Mesothelial cell of epicardium (in vitro differentiated cells): ENCODE measurements around the gene CPXM2. TPM values are rescaled to one million over a fixed set of nuclear protein-coding genes. Genes with fewer than 3 reads are reported as not detected.
A peak's percentile ranks its signal among the peaks of the same experiment; 100 is the strongest.

Source experiments
- DNase-seq, 2 experiments: peaks; one replicate each; pipeline ENCODE4 v3.0.0; 2021; ENCODE audit warnings: low spot score in 2 of 2; ENCODE audit not compliant: unreplicated experiment in 2 of 2
- H3K27ac Mint-ChIP-seq: 2 replicates; pipeline ENCODE4 v1.8.0; 2021; ENCODE audit warnings: mixed read lengths
- H3K27me3 Mint-ChIP-seq: 2 replicates; pipeline ENCODE4 v1.8.0; 2021; ENCODE audit warnings: low read depth, mixed read lengths
- H3K36me3 Mint-ChIP-seq: 2 replicates; pipeline ENCODE4 v1.8.0; 2021; ENCODE audit warnings: mixed read lengths
- H3K4me1 Mint-ChIP-seq: 2 replicates; pipeline ENCODE4 v1.8.0; 2021; ENCODE audit warnings: mixed read lengths
- H3K4me3 Mint-ChIP-seq: 2 replicates; pipeline ENCODE4 v1.8.0; 2021; ENCODE audit warnings: mild to moderate bottlenecking, moderate library complexity, mixed read lengths
- H3K9me3 Mint-ChIP-seq: 2 replicates; pipeline ENCODE4 v1.8.0; 2021; ENCODE audit warnings: mixed read lengths
- total RNA-seq: library from RNA; stranded (reverse); gene quantifications from 3 replicates; pipeline ENCODE4 v1.2.1, GENCODE V29; 2021
- TF ChIP-seq, protein P1 (sequence below): fragments of 200-600 bp; sonication (generic); IDR thresholded peaks from one replicate; pipeline ENCODE4 v1.5.0; 2021; ENCODE audit warnings: antibody characterized with exemption; ENCODE audit not compliant: unreplicated experiment

Gene CPXM2
- total RNA-seq, 1 donor from 2014 or later: 0.92 TPM

DNA sequence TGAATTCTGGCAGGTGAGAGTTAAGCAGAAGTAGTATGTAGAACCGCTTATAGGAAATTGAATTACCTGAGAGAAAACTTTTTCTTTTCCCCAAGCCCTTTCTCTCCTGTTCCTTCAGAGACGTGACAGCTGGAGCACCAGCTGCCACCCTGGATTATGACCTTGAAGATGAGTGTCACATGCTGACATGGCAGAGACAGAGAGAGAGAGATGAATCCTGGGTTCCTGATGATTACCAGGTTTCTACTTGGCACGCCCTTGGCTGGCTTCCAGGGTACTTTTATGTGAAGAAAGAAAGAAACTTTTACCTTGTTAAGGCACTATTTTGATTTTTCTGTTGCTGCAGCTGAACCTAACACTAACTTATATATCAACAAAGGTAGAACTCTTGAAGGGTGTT lies 125.6 kb downstream of the CPXM2 start:
- no peak overlapping the region for H3K27ac Mint-ChIP-seq
- DNase-seq: no peak
- H3K36me3 Mint-ChIP-seq: no peaks in the 10 kb centered on the region
- H3K9me3 Mint-ChIP-seq: no peaks in the 10 kb centered on the region
- H3K4me3 Mint-ChIP-seq: no peak overlapping the region
- peaks cover 2% of the 10 kb centered on the region for H3K4me1 Mint-ChIP-seq
- peaks cover 41% of the 10 kb centered on the region for H3K27me3 Mint-ChIP-seq
- TF ChIP-seq, protein P1, sequence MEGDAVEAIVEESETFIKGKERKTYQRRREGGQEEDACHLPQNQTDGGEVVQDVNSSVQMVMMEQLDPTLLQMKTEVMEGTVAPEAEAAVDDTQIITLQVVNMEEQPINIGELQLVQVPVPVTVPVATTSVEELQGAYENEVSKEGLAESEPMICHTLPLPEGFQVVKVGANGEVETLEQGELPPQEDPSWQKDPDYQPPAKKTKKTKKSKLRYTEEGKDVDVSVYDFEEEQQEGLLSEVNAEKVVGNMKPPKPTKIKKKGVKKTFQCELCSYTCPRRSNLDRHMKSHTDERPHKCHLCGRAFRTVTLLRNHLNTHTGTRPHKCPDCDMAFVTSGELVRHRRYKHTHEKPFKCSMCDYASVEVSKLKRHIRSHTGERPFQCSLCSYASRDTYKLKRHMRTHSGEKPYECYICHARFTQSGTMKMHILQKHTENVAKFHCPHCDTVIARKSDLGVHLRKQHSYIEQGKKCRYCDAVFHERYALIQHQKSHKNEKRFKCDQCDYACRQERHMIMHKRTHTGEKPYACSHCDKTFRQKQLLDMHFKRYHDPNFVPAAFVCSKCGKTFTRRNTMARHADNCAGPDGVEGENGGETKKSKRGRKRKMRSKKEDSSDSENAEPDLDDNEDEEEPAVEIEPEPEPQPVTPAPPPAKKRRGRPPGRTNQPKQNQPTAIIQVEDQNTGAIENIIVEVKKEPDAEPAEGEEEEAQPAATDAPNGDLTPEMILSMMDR: no peak

DNA sequence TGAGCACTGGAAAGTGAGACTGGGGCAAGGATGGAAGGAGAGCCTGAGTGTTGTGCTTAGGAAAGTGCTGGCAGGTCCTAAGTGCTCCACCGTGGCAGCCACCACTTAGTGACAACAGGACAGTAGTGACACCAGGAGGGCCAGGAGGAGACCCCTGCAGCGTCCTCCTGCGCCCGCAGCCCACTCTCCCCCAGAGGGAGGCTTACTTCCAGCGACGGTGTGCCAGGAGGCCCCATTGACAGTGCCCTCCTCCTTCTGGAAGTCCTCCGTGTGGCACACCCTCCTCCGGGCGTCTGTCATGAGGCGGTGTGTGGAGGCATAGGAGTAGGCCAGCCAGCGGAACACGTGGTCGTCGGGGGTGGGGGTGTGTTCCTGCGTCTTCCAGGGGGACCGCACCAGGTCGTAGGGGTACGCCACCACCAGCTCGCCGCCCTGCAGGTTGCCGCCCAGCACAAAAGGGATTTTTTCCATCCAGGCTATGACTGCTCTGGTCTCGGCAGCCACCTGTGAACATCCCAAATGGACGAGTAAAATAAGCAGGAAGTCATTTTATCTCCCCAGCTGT lies 129.9 kb downstream of the CPXM2 start:
- Mint-ChIP-seq H3K9me3 (no peaks in the 10 kb centered on the region), H3K27ac (no peak overlapping the region), H3K4me1 (peaks cover 21% of the 10 kb centered on the region), H3K36me3 (no peaks in the 10 kb centered on the region), H3K4me3 (no peak overlapping the region), H3K27me3 (peaks cover 35% of the 10 kb centered on the region)
- DNase-seq: no peak
- TF ChIP-seq, protein P1: no peak

DNA sequence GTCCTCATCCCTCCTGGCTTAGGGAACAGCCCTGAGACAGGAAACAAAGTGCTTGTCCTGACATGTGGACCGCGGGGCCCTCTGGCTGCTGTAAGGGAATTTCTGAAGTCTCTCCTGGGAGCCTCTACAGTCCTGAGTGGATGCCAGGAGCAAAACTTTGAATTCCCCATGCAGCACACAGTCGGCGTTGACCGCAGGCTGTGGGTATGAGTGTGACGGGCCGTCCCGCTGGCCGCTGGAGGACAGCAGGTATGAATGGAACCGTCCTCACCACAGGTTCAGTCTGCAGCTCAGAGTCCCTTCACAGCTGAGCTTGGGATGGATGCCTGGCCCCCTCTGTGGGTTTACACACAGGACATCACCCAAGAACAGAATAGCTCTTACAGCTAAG lies 130.6 kb downstream of the CPXM2 start:
- Mint-ChIP-seq H3K9me3 (no peaks in the 10 kb centered on the region), H3K4me1 (peaks cover 19% of the 10 kb centered on the region), H3K27me3 (peaks cover 34% of the 10 kb centered on the region), H3K36me3 (no peaks in the 10 kb centered on the region), H3K4me3 (no peak overlapping the region), H3K27ac (no peak overlapping the region)
- TF ChIP-seq, protein P1: no peak
- no peak for DNase-seq

DNA sequence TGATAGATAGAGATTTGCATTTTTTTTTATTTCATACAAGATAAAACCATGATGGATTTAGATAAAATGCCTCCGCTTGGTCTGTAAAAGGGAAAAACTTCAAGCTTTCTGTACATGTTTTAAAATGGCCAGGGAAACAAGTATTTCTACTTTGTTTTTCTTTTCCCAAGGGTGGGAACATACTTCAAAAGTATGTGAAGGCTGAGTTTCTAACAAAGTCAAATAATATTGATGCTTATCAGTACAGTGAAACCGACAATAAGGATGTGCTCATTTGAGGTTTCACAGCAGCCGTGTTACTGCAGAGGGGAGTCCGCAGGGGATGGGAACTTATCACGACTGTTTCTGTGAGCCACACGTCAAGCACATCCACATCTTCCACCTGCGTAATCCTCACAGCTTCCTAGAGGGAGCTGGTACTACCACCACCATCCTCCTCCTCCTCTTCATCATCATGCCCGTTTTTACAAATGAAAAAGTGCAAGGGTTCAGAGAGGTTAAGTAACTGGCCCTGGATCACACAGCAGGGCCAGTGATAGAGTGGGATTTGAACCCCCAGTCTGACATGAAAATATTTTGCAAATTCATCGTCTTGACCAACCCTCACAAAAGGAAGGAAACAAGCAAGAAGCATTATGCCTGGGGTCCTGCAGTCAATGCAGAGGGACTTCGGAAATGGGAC lies 131.1 kb downstream of the CPXM2 start:
- Mint-ChIP-seq H3K27me3 (peaks cover 31% of the 10 kb centered on the region), H3K36me3 (no peaks in the 10 kb centered on the region), H3K4me1 (peaks cover 19% of the 10 kb centered on the region), H3K4me3 (no peak overlapping the region), H3K9me3 (no peaks in the 10 kb centered on the region), H3K27ac (peak overlapping the region; percentile 57)
- TF ChIP-seq, protein P1: no peak
- no peak for DNase-seq

DNA sequence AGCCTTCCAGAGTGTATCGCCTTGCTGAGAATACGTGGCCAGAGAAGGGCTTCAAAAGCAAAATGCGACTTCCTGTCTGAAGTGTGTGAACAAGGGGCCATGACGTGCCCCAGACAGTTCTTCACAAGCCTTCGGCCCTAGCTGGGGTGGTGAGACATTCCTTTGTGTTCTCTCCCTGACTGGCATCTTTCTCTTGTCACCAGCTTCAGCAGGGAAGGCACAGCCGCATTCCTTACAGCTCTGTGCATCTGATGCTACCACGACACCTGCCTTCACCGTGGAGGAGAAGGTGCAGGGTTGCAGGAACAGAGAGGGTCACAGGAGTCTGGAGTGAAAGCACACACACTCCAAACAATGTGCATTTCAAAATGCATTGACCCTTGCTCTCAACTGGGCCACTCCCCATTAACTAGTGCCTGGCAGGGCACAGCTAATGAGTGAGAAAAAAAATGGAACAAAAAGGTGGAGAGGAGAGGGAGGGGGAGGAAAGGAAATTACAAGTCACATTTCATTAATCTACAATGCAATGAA lies 132.0 kb downstream of the CPXM2 start:
- TF ChIP-seq, protein P1: no peak
- H3K27ac Mint-ChIP-seq: peak overlapping the region; percentile 4
- peaks cover 19% of the 10 kb centered on the region for H3K4me1 Mint-ChIP-seq
- no peak overlapping the region for H3K4me3 Mint-ChIP-seq
- DNase-seq: no peak
- H3K36me3 Mint-ChIP-seq: no peaks in the 10 kb centered on the region
- no peaks in the 10 kb centered on the region for H3K9me3 Mint-ChIP-seq
- peaks cover 35% of the 10 kb centered on the region for H3K27me3 Mint-ChIP-seq
